ENCODE data around the gene NEDD8.
"Not testable (repeated sequence)": the region's sequence is repeated elsewhere in the genome, so short reads cannot be mapped to it uniquely, and the experiment has no call there.

Gene NEDD8

GRCh38 chr14:24245350-24245749, 13.2 kb upstream of the NEDD8 start:
- DNase-seq, result not testable (repeated sequence)

GRCh38 chr14:24243336-24243836, 11.2 kb upstream of the NEDD8 start:
- no peak for DNase-seq

- peak; percentile 92 for DNase-seq
These were observed 9.8 kb upstream of the NEDD8 start for GRCh38 chr14:24241829-24242443.

GRCh38 chr14:24240110-24240918, 8.1 kb upstream of the NEDD8 start:
- DNase-seq, result no peak

- no peak for DNase-seq
These were observed 6.4 kb upstream of the NEDD8 start for GRCh38 chr14:24238527-24239037.

GRCh38 chr14:24238123-24238522, 6.0 kb upstream of the NEDD8 start:
- DNase-seq, result no peak

GRCh38 chr14:24237463-24237955, 5.3 kb upstream of the NEDD8 start:
- no peak for DNase-seq

- DNase-seq, result no peak
These were observed 4.7 kb upstream of the NEDD8 start for GRCh38 chr14:24236689-24237462.

- DNase-seq, result no peak
These were observed 3.9 kb upstream of the NEDD8 start for GRCh38 chr14:24235804-24236688.

- DNase-seq, result no peak
These were observed 2.2 kb upstream of the NEDD8 start for GRCh38 chr14:24234095-24235005.

GRCh38 chr14:24233538-24233866, 1.3 kb upstream of the NEDD8 start:
- no peak for DNase-seq

GRCh38 chr14:24232645-24233537, 724 bp upstream of the NEDD8 start, which contains the start of gene GMPR2:
TSS of gene GMPR2 (plus strand) at chr14:24232929. CDS start at chr14:24233254, 325 bp downstream.
- no peak for DNase-seq

- DNase-seq, result peak; percentile 32
These were observed 675 bp downstream of the NEDD8 start for GRCh38 chr14:24231263-24232120.

GRCh38 chr14:24228902-24229301, 3.3 kb downstream of the NEDD8 start:
- no peak for DNase-seq

GRCh38 chr14:24226473-24226872, 5.7 kb downstream of the NEDD8 start:
- no peak for DNase-seq

GRCh38 chr14:24224618-24225071, 7.5 kb downstream of the NEDD8 start:
- DNase-seq, result no peak

- not testable (repeated sequence) for DNase-seq
These were observed 9.2 kb downstream of the NEDD8 start for GRCh38 chr14:24222987-24223386.

GRCh38 chr14:24219521-24219920, 12.6 kb downstream of the NEDD8 start:
- no peak for DNase-seq

- DNase-seq, result no peak
These were observed 13.1 kb downstream of the NEDD8 start for GRCh38 chr14:24219080-24219479.
